ENCODE data around the gene CAMTA1.

Gene CAMTA1

GRCh38 chr1:7506454-7507284 is 721.4 kb downstream of the CAMTA1 start:
- FAIRE-seq, result no peak
- no peak for TF ChIP-seq CTCF (IDR thresholded peaks at IDR 0.05; ENCODE audit: insufficient read depth, missing control alignments)
- DNase-seq (ENCODE audit: insufficient read length, low spot score), result no peak

GRCh38 chr1:7507285-7508019 is 722.2 kb downstream of the CAMTA1 start:
- FAIRE-seq (no peak), DNase-seq (ENCODE audit: insufficient read length, low spot score) (no peak)
- TF ChIP-seq CTCF (IDR thresholded peaks at IDR 0.05; ENCODE audit: insufficient read depth, missing control alignments), result no peak

GRCh38 chr1:7508052-7508933 is 723.0 kb downstream of the CAMTA1 start:
- FAIRE-seq, result no peak
- no peak for TF ChIP-seq CTCF (IDR thresholded peaks at IDR 0.05; ENCODE audit: insufficient read depth, missing control alignments)
- DNase-seq (ENCODE audit: insufficient read length, low spot score), result no peak

GRCh38 chr1:7508934-7509519 is 723.8 kb downstream of the CAMTA1 start:
- no peak for TF ChIP-seq CTCF (IDR thresholded peaks at IDR 0.05; ENCODE audit: insufficient read depth, missing control alignments)
- no peak for FAIRE-seq

GRCh38 chr1:7509598-7509997 is 724.3 kb downstream of the CAMTA1 start:
- no peak for FAIRE-seq
- no peak for TF ChIP-seq CTCF (IDR thresholded peaks at IDR 0.05; ENCODE audit: insufficient read depth, missing control alignments)
- no peak for DNase-seq (ENCODE audit: insufficient read length, low spot score)

More at GRCh38 chr1:7508934-7509519, 723.8 kb downstream of the CAMTA1 start:
- DNase-seq (ENCODE audit: insufficient read length, low spot score), result no peak

GRCh38 chr1:7510389-7510931 is 725.2 kb downstream of the CAMTA1 start:
- FAIRE-seq (no peak), DNase-seq (ENCODE audit: insufficient read length, low spot score) (no peak)
- TF ChIP-seq CTCF (IDR thresholded peaks at IDR 0.05; ENCODE audit: insufficient read depth, missing control alignments), result no peak
